ENCODE data around the gene TMEM145. TPM values are rescaled to one million over a fixed set of nuclear protein-coding genes. Genes with fewer than 3 reads are reported as not detected.

The TMEM145 gene
- total RNA-seq, 1 experiment from 2014 or later, result 0.69 TPM

GRCh38 chr19:42279155-42279901 lies 33.8 kb upstream of the TMEM145 start:
- Histone ChIP-seq H2AFZ (ENCODE audit: low read length) (no peak overlapping the region), H3K79me2 (ENCODE audit: low read length) (no peaks in the 10 kb centered on the region), H4K20me1 (ENCODE audit: low read length) (no peaks in the 10 kb centered on the region), H3K36me3 (ENCODE audit: low read depth, low read length) (no peaks in the 10 kb centered on the region), H3F3A (ENCODE audit: low read length, unreplicated experiment) (no peaks in the 10 kb centered on the region), H3K27ac (ENCODE audit: low read length) (no peak overlapping the region), H3K9me3 (ENCODE audit: low read length) (no peaks in the 10 kb centered on the region), H3K27me3 (ENCODE audit: low read length) (no peaks in the 10 kb centered on the region), H3K9me2 (replicated peaks; ENCODE audit: low read length) (no peaks in the 10 kb centered on the region), H3K4me2 (ENCODE audit: low read length) (no peak overlapping the region), H3K9ac (ENCODE audit: low read length) (no peak overlapping the region), H3K4me3 (ENCODE audit: low read length) (no peak overlapping the region), H3K4me1 (ENCODE audit: insufficient read depth, low read length) (no peaks in the 10 kb centered on the region)
- CTCF ChIA-PET, result no interaction called here
- POLR2A ChIA-PET (ENCODE audit: unreplicated experiment), result no interaction called here
- TF ChIP-seq CTCF (conservative IDR thresholded peaks at IDR 0.05; ENCODE audit: low read depth, low read length), result no peak
- no peak for TF ChIP-seq EZH2phosphoT487 (IDR thresholded peaks at IDR 0.05; ENCODE audit: borderline replicate concordance, low read length)
- TF ChIP-seq EZH2 (IDR thresholded peaks at IDR 0.05; ENCODE audit: low read length, unreplicated experiment), result no peak
- no peak for DNase-seq
- intact Hi-C loops (cut with micrococcal nuclease), result no loop called here
- no peak for ATAC-seq
- no TSS peak for BruUV-seq (replicated peaks)

GRCh38 chr19:42279902-42280814 lies 33.0 kb upstream of the TMEM145 start:
- ATAC-seq (no peak), DNase-seq (no peak)
- Histone ChIP-seq H3K9me3 (ENCODE audit: low read length) (no peaks in the 10 kb centered on the region), H3K27ac (ENCODE audit: low read length) (no peak overlapping the region), H3K4me1 (ENCODE audit: insufficient read depth, low read length) (no peaks in the 10 kb centered on the region), H3K9ac (ENCODE audit: low read length) (no peak overlapping the region), H3K9me2 (replicated peaks; ENCODE audit: low read length) (no peaks in the 10 kb centered on the region), H3K4me2 (ENCODE audit: low read length) (no peak overlapping the region), H3K4me3 (ENCODE audit: low read length) (no peak overlapping the region), H3F3A (ENCODE audit: low read length, unreplicated experiment) (no peaks in the 10 kb centered on the region), H2AFZ (ENCODE audit: low read length) (no peak overlapping the region), H3K27me3 (ENCODE audit: low read length) (no peaks in the 10 kb centered on the region), H3K36me3 (ENCODE audit: low read depth, low read length) (no peaks in the 10 kb centered on the region), H3K79me2 (ENCODE audit: low read length) (no peaks in the 10 kb centered on the region), H4K20me1 (ENCODE audit: low read length) (no peaks in the 10 kb centered on the region)
- ChIA-PET CTCF (no interaction called here), POLR2A (ENCODE audit: unreplicated experiment) (no interaction called here)
- BruUV-seq (replicated peaks), result no TSS peak
- no peak for TF ChIP-seq EZH2 (IDR thresholded peaks at IDR 0.05; ENCODE audit: low read length, unreplicated experiment)
- TF ChIP-seq EZH2phosphoT487 (IDR thresholded peaks at IDR 0.05; ENCODE audit: borderline replicate concordance, low read length), result no peak
- TF ChIP-seq CTCF (conservative IDR thresholded peaks at IDR 0.05; ENCODE audit: low read depth, low read length), result no peak
- intact Hi-C loops (cut with micrococcal nuclease), result no loop called here

- Histone ChIP-seq H3K27ac (ENCODE audit: low read length) (no peak overlapping the region), H3K79me2 (ENCODE audit: low read length) (no peaks in the 10 kb centered on the region), H3K9me3 (ENCODE audit: low read length) (no peaks in the 10 kb centered on the region), H3K36me3 (ENCODE audit: low read depth, low read length) (no peaks in the 10 kb centered on the region), H3K9ac (ENCODE audit: low read length) (no peak overlapping the region), H4K20me1 (ENCODE audit: low read length) (no peaks in the 10 kb centered on the region), H2AFZ (ENCODE audit: low read length) (no peak overlapping the region), H3K4me1 (ENCODE audit: insufficient read depth, low read length) (no peaks in the 10 kb centered on the region), H3K4me3 (ENCODE audit: low read length) (no peak overlapping the region), H3K9me2 (replicated peaks; ENCODE audit: low read length) (no peaks in the 10 kb centered on the region), H3F3A (ENCODE audit: low read length, unreplicated experiment) (no peaks in the 10 kb centered on the region), H3K27me3 (ENCODE audit: low read length) (no peaks in the 10 kb centered on the region), H3K4me2 (ENCODE audit: low read length) (no peak overlapping the region)
- TF ChIP-seq EZH2 (IDR thresholded peaks at IDR 0.05; ENCODE audit: low read length, unreplicated experiment) (no peak), EZH2phosphoT487 (IDR thresholded peaks at IDR 0.05; ENCODE audit: borderline replicate concordance, low read length) (no peak), CTCF (conservative IDR thresholded peaks at IDR 0.05; ENCODE audit: low read depth, low read length) (no peak)
- ChIA-PET POLR2A (ENCODE audit: unreplicated experiment) (no interaction called here), CTCF (no interaction called here)
- ATAC-seq, result no peak
- DNase-seq, result no peak
- intact Hi-C loops (cut with micrococcal nuclease), result no loop called here
- no TSS peak for BruUV-seq (replicated peaks)
Measured at GRCh38 chr19:42280815-42281145, 32.3 kb upstream of the TMEM145 start.
